ENCODE measurements around the gene RTKN2.

- TF ChIP-seq CTCF (IDR thresholded peaks at IDR 0.05) (no peak), SIN3A (IDR thresholded peaks at IDR 0.05; ENCODE audit: borderline replicate concordance, insufficient read depth, low read depth, low read length) (no peak), POLR2AphosphoS5 (IDR thresholded peaks at IDR 0.05; ENCODE audit: low read depth, low read length) (no peak), REST (IDR thresholded peaks at IDR 0.05; ENCODE audit: insufficient read depth in 1 of 2, low read depth in 2 of 2, low read length in 1 of 2) (no peak), TCF7L2 (IDR thresholded peaks at IDR 0.05; ENCODE audit: low read depth, low read length) (no peak)
Observed at GRCh38 chr10:62154231-62154630, 114.4 kb downstream of the RTKN2 start.

Measured in Panc1 (cell line).